ENCODE data around the gene IL23A. TPM values are rescaled to one million over a fixed set of nuclear protein-coding genes. Genes with fewer than 3 reads are reported as not detected.
"Not testable (repeated sequence)": the region's sequence is repeated elsewhere in the genome, so short reads cannot be mapped to it uniquely, and the experiment has no call there.

Gene IL23A
- total and polyA plus RNA-seq, 12 donors, result 0.29 to 1.3 (median 0.64) TPM; not detected in 5

GRCh38 chr12:56333197-56333678 lies 5.4 kb upstream of the IL23A start:
- H3K36me3 ChIP-seq (replicated peaks in 1 of 2), result peaks cover 0 to 4% of the 10 kb centered on the region in 2 donors
- peak overlapping the region; percentile 44 to 58 (median 55) for H3K4me3 ChIP-seq
- DNase-seq, result peak in 1 of 7 donors; percentile 29
- intact Hi-C loops (cut with DNase I), result no loop called here
- no peak for TF ChIP-seq POLR2A (IDR thresholded peaks at IDR 0.05)
- TF ChIP-seq CTCF (IDR thresholded peaks at IDR 0.05), result no peak
- H3K9me3 ChIP-seq (replicated peaks in 1 of 3), result no peaks in the 10 kb centered on the region
- WGBS, 4 donors, result 17 to 27% (median 20%) methylated on average over 8 of the region's 8 CpGs
- H3K4me1 ChIP-seq (replicated peaks in 1 of 2), result peaks cover 7 to 18% of the 10 kb centered on the region in 2 donors
- peak overlapping the region; percentile 85 to 96 (median 87) for H3K27ac ChIP-seq
- H3K27me3 ChIP-seq, result no peaks in the 10 kb centered on the region

GRCh38 chr12:56333679-56334489 lies 4.8 kb upstream of the IL23A start, which contains the start of gene PAN2:
PAN2 (minus strand) TSS chr12:56334000; CDS start chr12:56333094, 906 bp downstream.
- intact Hi-C loops (cut with DNase I), result no loop called here
- peak; percentile 36 to 69 (median 59) for TF ChIP-seq CTCF (IDR thresholded peaks at IDR 0.05)
- peak; percentile 18 to 65 for TF ChIP-seq POLR2A (IDR thresholded peaks at IDR 0.05)
- peak within 1 kb of the TSS; percentile 44 to 58 (median 55) for H3K4me3 ChIP-seq
- WGBS, 4 donors, result 0 to 1% (median 0%) methylated on average over 44 to 45 of the region's 45 CpGs
- H3K9me3 ChIP-seq (replicated peaks in 1 of 3), result no peaks in the 10 kb centered on the region
- no peaks in the 10 kb centered on the region for H3K27me3 ChIP-seq
- H3K4me1 ChIP-seq (replicated peaks in 1 of 2), result peaks cover 7 to 22% of the 10 kb centered on the region in 2 donors
- DNase-seq, result peak; percentile 94 to 99 (median 98)
- H3K27ac ChIP-seq, result peak within 1 kb of the TSS; percentile 85 to 96 (median 87)
- no peaks in the 10 kb centered on the region for H3K36me3 ChIP-seq (replicated peaks in 1 of 2)

GRCh38 chr12:56334490-56334793 lies 4.2 kb upstream of the IL23A start:
- intact Hi-C loops (cut with DNase I), result no loop called here
- 7 to 10% (median 8%) methylated on average over 6 of the region's 6 CpGs for WGBS, 4 donors
- H3K27me3 ChIP-seq, result no peaks in the 10 kb centered on the region
- peak overlapping the region; percentile 85 to 96 (median 87) for H3K27ac ChIP-seq
- DNase-seq, result no peak
- H3K4me3 ChIP-seq, result peak overlapping the region; percentile 12 to 57 (median 37)
- H3K4me1 ChIP-seq (replicated peaks in 1 of 2), result peaks cover 7 to 24% of the 10 kb centered on the region in 2 donors
- TF ChIP-seq CTCF (IDR thresholded peaks at IDR 0.05) (no peak), POLR2A (IDR thresholded peaks at IDR 0.05) (no peak)
- no peaks in the 10 kb centered on the region for H3K9me3 ChIP-seq (replicated peaks in 1 of 3)
- no peaks in the 10 kb centered on the region for H3K36me3 ChIP-seq (replicated peaks in 1 of 2)

- H3K9me3 ChIP-seq (replicated peaks in 1 of 3); H3K27me3 ChIP-seq; intact Hi-C loops (cut with DNase I); H3K4me3 ChIP-seq; H3K27ac ChIP-seq; H3K36me3 ChIP-seq (replicated peaks in 1 of 2); DNase-seq: not testable (repeated sequence)
- peaks cover 7 to 24% of the 10 kb centered on the region in 2 donors for H3K4me1 ChIP-seq (replicated peaks in 1 of 2)
- WGBS, 4 donors, result 94 to 96% (median 95%) methylated on average over 7 to 8 of the region's 8 CpGs
Measured at GRCh38 chr12:56335527-56335926, 3.2 kb upstream of the IL23A start.
